GM21528 (cell line): ENCODE measurements around the gene TRAF3IP1.
"Not testable (repeated sequence)": the region's sequence is repeated elsewhere in the genome, so short reads cannot be mapped to it uniquely, and the experiment has no call there.

Experiments
- ATAC-seq: cut with Tn5 transposase; IDR thresholded peaks from one replicate; pipeline ENCODE4 v1.9.1; 2021; ENCODE audit warnings: mild to moderate bottlenecking, moderate library complexity; ENCODE audit not compliant: unreplicated experiment, low FRiP score

TRAF3IP1 gene

DNA sequence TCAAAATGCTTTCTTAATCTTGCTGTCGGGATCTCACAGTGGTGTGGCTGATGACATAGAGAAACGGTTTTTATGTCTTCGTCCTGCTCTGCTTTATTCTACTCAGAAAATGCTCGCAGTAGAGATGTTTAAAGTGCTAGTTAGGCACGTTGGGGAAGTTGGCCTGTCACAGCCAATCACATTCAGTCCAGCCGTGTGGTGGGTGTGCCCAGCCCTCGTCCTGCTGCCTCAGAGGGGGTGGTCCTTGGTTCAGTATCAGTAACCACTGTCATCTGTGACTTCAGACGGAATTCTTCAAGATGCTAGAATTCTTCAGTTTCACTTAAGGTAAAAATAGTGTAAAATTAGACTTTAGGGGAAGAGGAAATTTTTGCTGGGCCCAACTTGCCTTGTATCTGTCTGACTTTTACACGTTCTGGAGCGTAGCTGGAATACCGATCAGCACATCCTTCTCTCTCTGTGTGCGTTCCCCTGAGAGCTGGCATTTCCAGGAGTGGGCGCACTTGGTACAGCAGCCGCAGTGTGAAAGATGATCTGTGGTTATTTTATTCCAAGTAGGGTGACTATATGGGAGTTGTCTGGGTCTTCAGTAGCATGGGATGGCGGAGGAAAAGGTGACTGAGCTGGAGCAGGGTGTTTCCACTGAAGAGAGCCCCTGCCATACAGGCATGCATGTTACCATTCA is 18.5 kb downstream of the TRAF3IP1 start:
- ATAC-seq = no peak

DNA sequence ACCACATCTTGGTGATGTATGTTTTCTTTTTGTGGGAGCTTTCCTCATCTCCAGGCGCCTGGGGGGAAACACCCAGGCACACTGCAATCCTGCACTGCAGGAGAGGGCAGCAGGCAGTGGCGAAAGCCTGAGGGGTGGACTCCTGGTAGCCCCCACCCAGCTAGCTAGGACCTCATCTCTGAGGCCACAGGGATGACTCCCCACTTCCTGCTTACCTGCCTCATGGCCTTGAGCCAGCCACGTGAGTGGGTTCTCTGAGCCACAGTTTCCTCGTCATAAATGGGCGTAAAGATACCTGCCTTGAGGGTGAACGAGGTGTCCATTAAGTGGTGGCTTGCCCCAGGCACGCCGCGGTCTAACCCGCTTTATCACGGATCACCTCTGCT is 19.1 kb downstream of the TRAF3IP1 start:
- ATAC-seq = no peak

- no peak for ATAC-seq
These were observed 19.5 kb downstream of the TRAF3IP1 start for GRCh38 chr2:238339814-238340213.

DNA sequence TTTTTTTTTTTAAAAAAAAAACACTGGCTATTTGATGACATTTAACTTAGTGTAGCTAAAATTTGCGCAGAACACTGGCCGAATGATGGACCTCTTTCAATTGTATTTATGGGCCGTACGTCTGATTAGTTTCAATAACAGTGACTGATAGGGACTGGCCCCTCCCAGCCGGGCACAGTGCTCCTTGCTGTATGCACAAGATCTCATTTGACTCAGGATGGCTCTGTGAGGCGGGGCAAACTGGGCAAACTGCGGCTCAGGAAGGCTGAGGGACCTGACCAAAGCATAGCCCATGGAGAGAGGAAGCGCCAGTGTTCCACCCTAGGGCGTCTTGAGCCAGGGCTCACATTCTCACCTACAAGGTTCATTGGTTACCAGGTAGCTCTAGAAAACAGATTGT is 21.2 kb downstream of the TRAF3IP1 start:
- ATAC-seq = no peak

GRCh38 chr2:238344035-238344434 is 23.7 kb downstream of the TRAF3IP1 start:
- ATAC-seq = no peak

DNA sequence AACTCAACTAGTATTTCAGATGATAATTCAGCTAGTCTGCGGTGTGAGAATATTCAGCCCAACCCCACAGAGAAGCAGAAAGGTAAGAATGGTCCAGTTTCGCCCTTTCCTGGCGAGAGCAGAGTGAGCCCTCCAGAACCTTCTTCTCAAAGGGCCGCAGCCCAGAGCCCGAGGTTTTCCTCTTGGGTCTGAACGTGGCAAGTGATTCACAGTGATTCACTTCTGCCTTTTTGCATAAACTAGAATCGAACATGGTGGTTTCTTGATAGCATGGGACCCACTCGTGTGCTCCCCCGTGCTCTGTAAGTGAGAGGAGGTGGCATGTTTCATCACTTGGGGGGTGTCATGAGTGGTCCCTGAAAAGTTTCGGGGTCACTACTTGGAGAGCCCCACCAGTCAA is 24.2 kb downstream of the TRAF3IP1 start:
- no peak for ATAC-seq

GRCh38 chr2:238345297-238345968 is 25.1 kb downstream of the TRAF3IP1 start:
- no peak for ATAC-seq

DNA sequence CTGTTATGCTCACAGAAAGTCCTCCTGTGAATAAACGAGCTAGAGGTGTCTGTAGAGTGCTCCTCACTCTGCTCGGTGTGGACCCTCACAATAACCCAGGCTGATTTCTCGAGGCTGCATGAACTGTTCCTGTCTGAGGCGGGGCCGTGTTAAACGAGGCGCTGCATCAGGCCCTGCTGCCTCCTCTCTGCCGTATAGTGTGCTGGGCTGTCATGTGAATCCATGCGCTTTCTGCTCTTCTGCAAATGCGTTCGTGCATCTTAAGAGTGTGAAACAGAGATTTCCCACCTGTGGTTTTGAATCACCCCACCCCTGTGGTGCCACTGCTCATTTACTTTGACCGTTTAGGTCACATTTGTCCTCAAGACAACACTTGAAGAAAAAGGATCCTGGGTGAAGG is 26.2 kb downstream of the TRAF3IP1 start:
- peak; percentile 78 for ATAC-seq

GRCh38 chr2:238350150-238350897 is 30.0 kb downstream of the TRAF3IP1 start:
- no peak for ATAC-seq

GRCh38 chr2:238351315-238351714 is 31.0 kb downstream of the TRAF3IP1 start:
- ATAC-seq = no peak

- ATAC-seq = no peak
These were observed 32.0 kb downstream of the TRAF3IP1 start for GRCh38 chr2:238352361-238352760.

DNA sequence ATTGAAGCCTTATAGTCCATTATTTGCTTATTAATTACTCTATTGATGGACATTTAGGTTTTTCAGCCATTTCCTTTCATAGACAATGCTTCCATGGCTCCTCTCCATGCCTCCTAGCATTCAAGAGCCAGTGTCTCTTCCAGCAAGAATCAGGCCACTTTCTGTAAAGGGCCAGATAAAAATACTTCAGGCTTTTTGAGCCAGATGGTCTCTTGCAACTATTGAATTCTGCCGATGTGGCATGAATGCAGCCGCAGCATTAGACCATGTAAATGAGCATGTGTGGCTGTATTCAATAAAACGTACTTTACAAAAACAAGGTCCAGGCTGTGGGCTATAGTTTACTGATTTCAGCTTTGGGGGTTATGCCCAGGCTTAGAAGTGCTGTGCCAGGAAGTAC is 38.5 kb downstream of the TRAF3IP1 start:
- ATAC-seq = no peak

GRCh38 chr2:238359403-238359802 is 39.1 kb downstream of the TRAF3IP1 start:
- ATAC-seq = no peak

DNA sequence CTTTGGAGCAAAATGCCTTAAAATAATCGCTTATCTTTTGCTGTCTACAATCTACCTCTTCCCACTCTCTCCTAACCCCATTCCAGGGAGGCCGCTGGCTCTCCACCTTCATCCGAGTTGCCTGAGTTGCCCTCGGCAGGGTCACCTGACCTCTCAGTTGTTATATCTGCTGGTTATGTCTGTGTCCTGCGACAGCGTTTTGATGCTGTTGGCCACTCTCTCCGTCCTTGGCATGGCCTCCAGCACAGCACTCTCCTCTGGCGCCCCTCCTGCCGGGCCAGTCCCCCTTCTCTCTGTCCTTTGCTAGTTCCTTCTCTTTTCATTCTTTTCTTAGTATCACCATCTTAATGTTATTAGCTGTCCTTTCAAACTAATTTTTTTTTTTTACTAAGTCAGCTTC is 41.6 kb downstream of the TRAF3IP1 start:
- no peak for ATAC-seq

DNA sequence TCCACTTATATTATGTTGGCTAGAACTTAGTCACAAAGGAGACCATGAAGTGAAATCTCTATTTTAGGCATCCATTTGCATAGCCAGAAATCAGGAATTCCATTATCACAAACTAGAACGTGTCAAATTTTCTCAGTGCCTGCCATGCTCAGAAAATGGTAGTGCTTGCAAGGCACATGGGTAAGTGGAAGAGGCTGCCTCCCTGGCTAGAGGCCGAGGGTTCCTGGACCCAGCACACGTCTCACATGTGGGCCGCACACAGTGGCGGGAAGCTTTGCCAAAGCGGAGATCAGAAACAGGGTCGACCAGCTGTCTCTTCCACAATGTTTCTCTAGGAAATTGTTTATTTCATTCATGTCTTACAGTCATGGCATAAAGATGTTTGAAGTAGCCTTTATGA is 42.3 kb downstream of the TRAF3IP1 start:
- ATAC-seq = no peak

DNA sequence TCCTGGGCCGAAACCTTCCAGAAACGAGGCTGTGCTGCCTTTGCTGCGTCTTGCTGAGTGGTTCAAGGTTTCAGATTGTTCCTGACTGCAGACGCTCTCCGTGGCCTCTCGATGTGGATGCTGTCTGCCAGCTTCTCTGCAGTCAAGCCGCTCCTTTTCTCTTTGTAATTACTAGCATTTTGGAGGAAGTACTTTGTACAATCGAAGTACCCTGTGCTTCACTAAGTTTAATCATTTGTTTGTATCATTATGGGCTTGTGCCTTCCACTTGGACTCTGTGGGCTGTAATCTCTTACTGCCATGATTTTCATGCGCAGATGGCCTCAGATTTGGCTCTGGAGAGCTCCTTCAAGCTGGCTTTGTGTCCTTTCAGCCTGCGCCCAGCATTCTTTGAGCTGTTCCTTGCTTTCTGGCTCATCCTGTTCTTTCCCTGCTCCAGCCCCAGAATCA is 49.3 kb downstream of the TRAF3IP1 start:
- ATAC-seq = no peak

DNA sequence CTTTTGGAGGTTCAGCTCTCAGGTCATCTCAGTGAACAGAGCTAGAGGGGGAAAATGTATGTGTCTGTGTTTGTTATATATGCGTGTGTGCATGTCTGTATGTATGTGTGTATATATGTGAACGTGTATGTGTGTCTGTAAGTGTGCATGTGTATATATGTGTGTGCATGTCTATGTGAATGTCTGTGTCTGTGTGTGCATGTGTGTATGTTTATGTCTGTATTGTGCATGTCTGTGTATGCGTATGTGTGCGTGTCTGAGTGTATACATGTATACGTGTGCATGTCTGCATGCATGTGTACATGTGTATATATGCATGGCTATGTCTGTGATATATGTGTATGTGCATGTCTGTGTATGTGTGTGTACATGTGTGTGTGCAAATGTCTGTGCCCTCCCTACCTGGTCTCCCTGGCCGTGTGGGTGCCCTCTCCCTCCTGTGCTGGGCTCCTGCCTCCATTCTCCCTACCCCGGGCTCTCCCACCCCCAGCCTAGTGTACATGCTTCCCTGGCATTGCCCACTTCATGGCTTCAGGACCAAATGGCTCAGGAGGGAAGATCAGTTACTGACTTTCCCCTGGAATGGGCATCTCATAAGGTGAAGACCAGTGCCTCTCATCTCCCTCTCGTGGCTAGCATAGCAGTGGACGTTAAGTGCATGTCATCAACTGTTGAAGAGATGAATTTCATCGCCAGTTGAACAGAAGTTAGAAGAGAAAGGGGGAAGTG is 49.9 kb downstream of the TRAF3IP1 start:
- no peak for ATAC-seq

DNA sequence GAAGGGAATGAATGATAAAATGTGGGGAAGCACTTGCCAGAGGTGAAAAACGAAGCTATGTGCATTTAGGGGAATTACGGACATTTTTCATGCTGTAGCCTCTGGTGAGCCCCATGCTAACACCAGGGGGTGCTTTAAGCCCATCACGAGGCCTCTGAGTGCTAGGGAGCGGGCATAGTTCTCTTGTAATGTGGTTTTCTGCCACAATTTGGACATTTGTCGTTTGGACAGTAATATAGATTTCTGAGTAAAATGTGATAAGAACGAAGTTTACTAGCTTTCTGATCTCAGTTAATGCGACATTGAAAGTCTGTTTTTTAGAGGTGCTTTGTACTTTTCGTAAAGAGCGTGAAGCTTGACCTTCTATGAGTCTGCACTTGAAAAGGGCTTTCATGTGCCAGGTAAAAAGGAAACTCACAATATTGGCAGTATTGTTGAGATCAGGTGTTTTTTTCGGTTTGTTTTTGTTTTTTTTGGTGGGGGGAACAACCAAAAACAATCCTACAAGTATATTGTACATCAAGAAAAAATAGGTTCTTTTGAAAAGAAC is 50.6 kb downstream of the TRAF3IP1 start:
- no peak for ATAC-seq

DNA sequence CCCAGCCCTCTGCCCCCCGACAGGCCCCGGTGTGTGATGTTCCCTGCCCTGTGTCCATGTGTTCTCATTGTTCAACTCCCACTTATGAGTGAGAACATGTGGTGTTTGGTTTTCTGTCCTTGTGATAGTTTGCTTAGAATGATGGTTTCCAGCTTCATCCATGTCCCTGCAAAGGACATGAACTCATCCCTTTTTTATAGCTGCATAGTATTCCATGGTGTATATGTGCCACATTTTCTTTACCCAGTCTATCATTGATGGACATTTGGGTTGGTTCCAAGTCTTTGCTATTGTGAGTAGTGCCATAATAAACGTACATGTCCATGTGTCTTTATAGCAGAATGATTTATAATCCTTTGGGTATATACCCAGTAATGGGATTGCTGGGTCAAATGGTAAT is 52.0 kb downstream of the TRAF3IP1 start:
- not testable (repeated sequence) for ATAC-seq

DNA sequence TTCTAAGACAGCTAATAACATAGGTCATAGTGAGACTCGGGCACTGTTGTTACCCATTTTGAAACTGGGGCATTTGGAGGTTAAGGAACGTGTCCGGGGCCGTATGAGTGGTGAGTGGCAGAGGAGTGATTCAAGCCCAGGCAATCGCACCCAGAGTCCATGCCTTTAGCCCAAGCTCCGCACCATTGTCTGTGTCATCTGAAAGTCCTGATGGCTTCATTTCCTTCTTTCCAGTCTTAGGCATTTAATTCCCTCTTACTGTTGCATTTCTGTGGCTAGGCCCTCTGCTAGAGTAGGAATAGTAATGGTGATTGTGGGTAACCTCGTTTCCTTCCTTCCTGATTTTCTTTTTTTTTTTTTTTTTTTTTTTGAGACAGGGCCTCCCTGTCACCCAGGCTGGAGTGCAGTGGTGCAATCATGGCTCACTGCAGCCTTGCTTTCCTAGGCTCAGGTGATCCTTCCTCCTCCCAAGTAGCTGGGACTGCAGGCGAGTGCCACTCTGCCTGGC is 56.6 kb downstream of the TRAF3IP1 start:
- ATAC-seq = no peak
